RWPE1 (cell line): ENCODE results near the gene C2orf80.

ENCODE experiments used
- CTCF ChIA-PET: fragments of 350-600 bp; sonication (Branson Sonifier 250); formaldehyde crosslinking; extraction: SDS; loops from one replicate; lab custom pipeline; 2021; lab: Yijun Ruan, JAX
- POLR2A ChIA-PET: fragments of 400-600 bp; formaldehyde crosslinking; extraction: SDS; loops from one replicate; lab custom pipeline; 2020; ENCODE audit warnings: antibody characterized with exemption; ENCODE audit not compliant: low non-redundant PET; lab: Yijun Ruan, JAX
- DNase-seq: peaks from one replicate; pipeline ENCODE4 v3.0.0; 2012; ENCODE audit warnings: low spot score
- H3K27ac ChIP-seq: fragments of 450-650 bp; 2 replicates; pipeline ENCODE4 v1.5.1; 2017
- TF ChIP-seq, protein P1 (sequence below): fragments of 450-650 bp; conservative IDR thresholded peaks from 2 replicates; pipeline ENCODE4 v1.5.1; 2017; ENCODE audit warnings: low read depth, mild to moderate bottlenecking

C2orf80 gene

DNA sequence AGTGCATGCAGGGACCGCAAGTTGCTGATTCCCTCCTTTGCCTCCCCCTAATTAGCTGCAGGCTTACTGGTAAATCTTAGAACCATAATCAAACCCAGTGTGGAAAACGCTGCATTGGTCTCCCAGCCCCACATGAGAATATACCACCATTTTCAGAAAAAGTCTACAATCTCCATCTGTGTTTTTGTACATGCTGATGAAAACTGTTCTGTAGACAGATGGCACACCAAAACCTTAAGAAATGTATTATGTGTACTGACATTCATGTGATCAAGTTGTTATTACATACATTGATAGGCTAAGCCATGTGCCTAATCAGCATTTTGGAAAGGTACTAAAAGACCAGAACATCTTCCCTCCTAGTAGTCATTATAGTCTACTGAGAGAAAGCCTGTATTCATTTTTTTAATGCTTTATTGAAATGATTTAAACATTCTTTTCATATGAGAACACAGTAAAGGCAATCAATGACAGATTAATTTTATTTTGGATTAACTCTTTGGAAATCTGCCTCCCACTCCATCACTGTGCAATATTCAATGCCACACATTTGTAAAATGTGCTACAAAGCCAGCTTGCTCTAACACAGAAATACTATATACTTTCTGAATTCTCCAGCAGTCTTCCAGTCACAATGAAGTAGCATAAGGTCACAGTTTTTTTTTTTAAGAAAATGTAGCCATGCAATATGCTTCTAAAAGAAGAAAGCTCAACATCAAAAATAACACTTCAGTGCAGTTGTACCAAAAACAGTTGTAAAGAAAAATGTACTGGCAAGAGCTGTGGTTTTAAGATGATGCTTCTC lies 24.7 kb downstream of the C2orf80 start:
- POLR2A ChIA-PET = no interaction called here
- DNase-seq = no peak
- CTCF ChIA-PET = interaction anchor here (0.6 to 1.7 kb wide), 3 partner anchors 10 to 192 kb away, joined by 3 to 6 read pairs (median 3); no protein-coding TSS in a partner anchor
- TF ChIP-seq, protein P1, sequence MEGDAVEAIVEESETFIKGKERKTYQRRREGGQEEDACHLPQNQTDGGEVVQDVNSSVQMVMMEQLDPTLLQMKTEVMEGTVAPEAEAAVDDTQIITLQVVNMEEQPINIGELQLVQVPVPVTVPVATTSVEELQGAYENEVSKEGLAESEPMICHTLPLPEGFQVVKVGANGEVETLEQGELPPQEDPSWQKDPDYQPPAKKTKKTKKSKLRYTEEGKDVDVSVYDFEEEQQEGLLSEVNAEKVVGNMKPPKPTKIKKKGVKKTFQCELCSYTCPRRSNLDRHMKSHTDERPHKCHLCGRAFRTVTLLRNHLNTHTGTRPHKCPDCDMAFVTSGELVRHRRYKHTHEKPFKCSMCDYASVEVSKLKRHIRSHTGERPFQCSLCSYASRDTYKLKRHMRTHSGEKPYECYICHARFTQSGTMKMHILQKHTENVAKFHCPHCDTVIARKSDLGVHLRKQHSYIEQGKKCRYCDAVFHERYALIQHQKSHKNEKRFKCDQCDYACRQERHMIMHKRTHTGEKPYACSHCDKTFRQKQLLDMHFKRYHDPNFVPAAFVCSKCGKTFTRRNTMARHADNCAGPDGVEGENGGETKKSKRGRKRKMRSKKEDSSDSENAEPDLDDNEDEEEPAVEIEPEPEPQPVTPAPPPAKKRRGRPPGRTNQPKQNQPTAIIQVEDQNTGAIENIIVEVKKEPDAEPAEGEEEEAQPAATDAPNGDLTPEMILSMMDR = no peak
- H3K27ac ChIP-seq = no peak overlapping the region

- ChIA-PET CTCF (no interaction called here), POLR2A (no interaction called here)
- DNase-seq = no peak
- TF ChIP-seq, protein P1 = no peak
- H3K27ac ChIP-seq = no peak within 1 kb of the TSS
Observed at GRCh38 chr2:208163489-208163888, 26.3 kb downstream of the C2orf80 start, which contains the start of gene CRYGA. Gene CRYGA, minus strand, starts transcription at chr2:208163589. Its CDS starts 33 bp downstream, at chr2:208163556.

- H3K27ac ChIP-seq = no peak overlapping the region
- TF ChIP-seq, protein P1 = no peak
- DNase-seq = no peak
- CTCF ChIA-PET = interaction anchor here (0.5 to 0.7 kb wide), 2 partner anchors 13 to 95 kb away, joined by 3 to 6 read pairs; no protein-coding TSS in a partner anchor
- POLR2A ChIA-PET = no interaction called here
Observed at GRCh38 chr2:208156439-208156838, 33.4 kb downstream of the C2orf80 start.

DNA sequence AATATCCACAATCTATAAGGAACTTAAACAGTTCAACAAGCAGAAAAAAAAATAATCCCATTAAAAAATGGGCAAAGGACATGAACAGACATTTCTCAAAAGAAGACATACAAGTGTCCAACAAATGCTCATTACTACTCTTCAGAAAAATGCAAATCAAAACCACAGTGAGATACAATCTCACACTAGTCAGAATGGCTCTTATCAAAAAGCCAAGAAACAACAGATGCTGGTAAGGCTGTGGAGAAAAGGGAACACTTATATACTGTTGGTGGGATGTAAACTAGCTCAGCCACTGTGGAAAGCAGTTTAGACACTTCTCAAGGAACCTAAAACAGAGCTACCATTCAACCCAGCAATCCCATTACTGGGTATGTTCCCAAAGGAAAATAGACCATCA lies 36.7 kb downstream of the C2orf80 start:
- H3K27ac ChIP-seq = no peak overlapping the region
- TF ChIP-seq, protein P1 = no peak
- POLR2A ChIA-PET = no interaction called here
- DNase-seq = no peak
- CTCF ChIA-PET = interaction anchor here (0.7 kb wide), 1 partner anchor 97 kb away, joined by 3 read pairs; no protein-coding TSS in a partner anchor

- no peak overlapping the region for H3K27ac ChIP-seq
- TF ChIP-seq, protein P1 = no peak
- no peak for DNase-seq
- POLR2A ChIA-PET = no interaction called here
- CTCF ChIA-PET = no interaction called here
Observed at GRCh38 chr2:208150956-208151355, 38.9 kb downstream of the C2orf80 start.

DNA sequence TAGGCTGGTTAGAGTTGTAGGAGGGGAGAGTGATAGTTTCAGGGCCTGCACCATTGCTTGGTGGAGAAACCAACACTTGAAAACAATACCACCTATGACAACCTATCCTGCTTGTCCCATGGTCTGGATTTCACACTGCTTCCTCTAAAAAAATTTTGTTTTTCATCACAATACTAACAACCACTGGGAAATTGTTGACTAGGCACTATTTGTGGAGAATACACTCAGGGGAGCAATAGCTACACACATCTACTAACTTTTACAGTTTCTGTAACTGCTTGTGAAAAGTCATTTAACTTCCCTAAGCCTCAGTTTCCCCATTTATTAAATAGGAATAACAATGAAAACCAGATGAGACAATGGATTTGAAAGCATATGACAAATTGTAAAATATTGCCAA lies 39.7 kb downstream of the C2orf80 start:
- POLR2A ChIA-PET = no interaction called here
- TF ChIP-seq, protein P1 = no peak
- CTCF ChIA-PET = interaction anchor here (0.7 kb wide), 1 partner anchor 249 kb away, joined by 3 read pairs; no protein-coding TSS in a partner anchor

More for the DNA sequence above, 39.7 kb downstream of the C2orf80 start:
- no peak for DNase-seq
- H3K27ac ChIP-seq = no peak overlapping the region
